Measurements from ENCODE around the gene OSBPL6.
"Not testable (repeated sequence)": the region's sequence is repeated elsewhere in the genome, so short reads cannot be mapped to it uniquely, and the experiment has no call there.

DNA sequence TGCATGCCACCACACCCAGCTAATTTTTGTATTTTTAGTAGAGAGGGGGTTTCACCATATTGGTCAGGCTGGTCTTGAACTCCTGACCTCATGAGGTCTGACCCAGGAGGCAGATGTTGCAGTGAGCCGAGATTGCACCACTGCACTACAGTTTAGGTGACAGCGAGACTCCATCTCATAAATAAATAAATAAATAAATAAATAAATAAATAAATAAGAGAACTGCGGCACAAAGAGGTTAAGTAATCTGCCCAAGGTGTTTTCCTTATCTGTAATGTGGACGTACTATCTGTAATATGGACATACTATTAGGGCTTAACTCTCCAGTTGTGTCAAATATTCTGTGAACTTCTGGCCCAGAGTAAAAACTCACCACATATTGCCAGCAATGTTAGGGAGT, 4.1 kb downstream of the OSBPL6 start:
- TF ChIP-seq ZNF558 (tag by site-specific recombination; IDR thresholded peaks at IDR 0.05): 0 out of 2 replicates have a peak, but pooled peaks have one; percentile 30
- not testable (repeated sequence) for TF ChIP-seq ZBTB7A (tag by site-specific recombination; IDR thresholded peaks at IDR 0.05; ENCODE audit: low read depth)

Measured in HEK293 (cell line).